Gastroesophageal sphincter (tissue), 4 donors: ENCODE results near the gene CCDC47. TPM values are rescaled to one million over a fixed set of nuclear protein-coding genes. Genes with fewer than 3 reads are reported as not detected.

Source experiments
- ATAC-seq: fragments of 150-250 bp; one replicate; pipeline ENCODE4 v1.9.1; 2016; ENCODE audit warnings: mild to moderate bottlenecking, moderate library complexity
- H3K27ac ChIP-seq, 4 donors: fragments of 200-600 bp; sonication (generic) in 3 of 4; 1 replicate in 3 of 4; 2 replicates in 1 of 4; pipeline ENCODE4 v1.5.1; 2016 to 2019
- H3K27me3 ChIP-seq: fragments of 200-600 bp; sonication (generic); one replicate; pipeline ENCODE4 v1.5.1; 2019
- H3K36me3 ChIP-seq, 2 donors: fragments of 200-600 bp; sonication (generic); one replicate each; pipeline ENCODE4 v1.5.1; 2019; ENCODE audit warnings: control low read depth in 1 of 2
- H3K4me1 ChIP-seq, 3 donors: fragments of 200-600 bp; sonication (generic); 1 replicate in 2 of 3; 2 replicates in 1 of 3; pipeline ENCODE4 v1.5.1; 2016 to 2019; ENCODE audit warnings: control low read depth in 2 of 3
- H3K4me3 ChIP-seq, 2 donors: fragments of 200-600 bp; sonication (generic); one replicate each; pipeline ENCODE4 v1.5.1; 2019; ENCODE audit warnings: mild to moderate bottlenecking in 1 of 2, moderate library complexity in 1 of 2
- H3K9me3 ChIP-seq, 3 donors: fragments of 200-600 bp; sonication (generic); one replicate each; pipeline ENCODE4 v1.5.1; 2017 to 2019; ENCODE audit warnings: control low read depth in 2 of 3
- EP300 ChIP-seq: sonication (generic); formaldehyde crosslinking; IDR thresholded peaks from one replicate; pipeline ENCODE4 v1.6.1; 2017; ENCODE audit warnings: antibody characterized with exemption, mild to moderate bottlenecking
- POLR2A ChIP-seq, 2 donors: fragments of 450-650 bp; IDR thresholded peaks; one replicate each; pipeline ENCODE4 v1.6.1; 2017; ENCODE audit warnings: antibody characterized with exemption in 2 of 2, mild to moderate bottlenecking in 2 of 2, moderate library complexity in 1 of 2
- POLR2AphosphoS5 ChIP-seq: sonication (generic); formaldehyde crosslinking; IDR thresholded peaks from one replicate; pipeline ENCODE4 v1.6.1; 2017; ENCODE audit warnings: antibody characterized with exemption
- WGBS, 2 donors: methylation state at CpG; one replicate each; pipeline ENCODE4 v1.1.5; 2018; ENCODE audit warnings: low coverage in 1 of 2; 5-methylcytosine and 5-hydroxymethylcytosine counted together
- total RNA-seq, 4 donors: library from RNA; depleted of rRNA; stranded (reverse); fragments of >200 nt; gene quantifications; one replicate each; pipeline ENCODE4 v1.1.0, GENCODE V29; 2016
- TF ChIP-seq, protein P1 (sequence below), 4 experiments: fragments of 200-600 bp in 2 of 4; fragments of 450-650 bp in 2 of 4; sonication (generic) in 1 of 4; IDR thresholded peaks; one replicate each; pipeline ENCODE4 v1.5.1; 2017 to 2019; ENCODE audit warnings: antibody characterized with exemption in 4 of 4, mild to moderate bottlenecking in 2 of 4, moderate library complexity in 2 of 4

Gene CCDC47
- total RNA-seq, 4 donors from 2014 or later, result 53.1 to 62.0 (median 58.9) TPM

GRCh38 chr17:63754046-63754445 is 19.4 kb downstream of the CCDC47 start:
- WGBS, 2 donors, result 91 to 96% methylated on average over 1 to 3 of the region's 3 CpGs
- Histone ChIP-seq H3K4me1 (no peaks in the 10 kb centered on the region), H3K36me3 (peaks cover 3 to 100% of the 10 kb centered on the region in 2 donors), H3K27me3 (no peaks in the 10 kb centered on the region), H3K27ac (no peak overlapping the region), H3K9me3 (no peaks in the 10 kb centered on the region), H3K4me3 (no peak overlapping the region)
- no peak for ATAC-seq
- TF ChIP-seq POLR2A (IDR thresholded peaks at IDR 0.05) (no peak), EP300 (no peak), POLR2AphosphoS5 (no peak)
- TF ChIP-seq, protein P1, sequence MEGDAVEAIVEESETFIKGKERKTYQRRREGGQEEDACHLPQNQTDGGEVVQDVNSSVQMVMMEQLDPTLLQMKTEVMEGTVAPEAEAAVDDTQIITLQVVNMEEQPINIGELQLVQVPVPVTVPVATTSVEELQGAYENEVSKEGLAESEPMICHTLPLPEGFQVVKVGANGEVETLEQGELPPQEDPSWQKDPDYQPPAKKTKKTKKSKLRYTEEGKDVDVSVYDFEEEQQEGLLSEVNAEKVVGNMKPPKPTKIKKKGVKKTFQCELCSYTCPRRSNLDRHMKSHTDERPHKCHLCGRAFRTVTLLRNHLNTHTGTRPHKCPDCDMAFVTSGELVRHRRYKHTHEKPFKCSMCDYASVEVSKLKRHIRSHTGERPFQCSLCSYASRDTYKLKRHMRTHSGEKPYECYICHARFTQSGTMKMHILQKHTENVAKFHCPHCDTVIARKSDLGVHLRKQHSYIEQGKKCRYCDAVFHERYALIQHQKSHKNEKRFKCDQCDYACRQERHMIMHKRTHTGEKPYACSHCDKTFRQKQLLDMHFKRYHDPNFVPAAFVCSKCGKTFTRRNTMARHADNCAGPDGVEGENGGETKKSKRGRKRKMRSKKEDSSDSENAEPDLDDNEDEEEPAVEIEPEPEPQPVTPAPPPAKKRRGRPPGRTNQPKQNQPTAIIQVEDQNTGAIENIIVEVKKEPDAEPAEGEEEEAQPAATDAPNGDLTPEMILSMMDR (IDR thresholded peaks at IDR 0.05), result no peak

DNA sequence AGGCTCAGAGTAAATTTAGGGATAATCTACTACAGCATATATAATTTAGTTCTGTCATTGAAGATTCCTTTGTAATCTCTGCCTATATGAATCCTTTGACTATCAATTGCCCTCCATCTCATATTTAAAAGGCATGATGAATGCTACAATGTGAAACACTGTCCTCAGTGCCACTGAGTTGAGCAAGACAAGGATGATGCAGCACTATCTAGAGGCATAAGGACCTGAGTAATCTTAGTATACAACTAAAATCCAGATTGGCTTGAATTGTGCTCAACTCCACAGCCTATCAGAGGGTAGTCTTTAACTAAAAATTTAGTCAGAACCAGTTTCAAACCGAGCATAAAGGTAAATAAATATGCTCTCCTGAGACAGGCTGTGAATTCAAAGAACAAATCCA is 20.2 kb downstream of the CCDC47 start:
- ATAC-seq, result no peak
- WGBS, 2 donors, result 75 to 89% methylated on average over 1 of the region's 1 CpG
- Histone ChIP-seq H3K4me3 (no peak overlapping the region), H3K4me1 (no peaks in the 10 kb centered on the region), H3K27ac (no peak overlapping the region), H3K36me3 (peaks cover 3 to 100% of the 10 kb centered on the region in 2 donors), H3K9me3 (no peaks in the 10 kb centered on the region), H3K27me3 (no peaks in the 10 kb centered on the region)
- no peak for TF ChIP-seq POLR2A (IDR thresholded peaks at IDR 0.05)
- no peak for TF ChIP-seq POLR2AphosphoS5
- TF ChIP-seq EP300, result no peak
- TF ChIP-seq, protein P1 (IDR thresholded peaks at IDR 0.05), result no peak

DNA sequence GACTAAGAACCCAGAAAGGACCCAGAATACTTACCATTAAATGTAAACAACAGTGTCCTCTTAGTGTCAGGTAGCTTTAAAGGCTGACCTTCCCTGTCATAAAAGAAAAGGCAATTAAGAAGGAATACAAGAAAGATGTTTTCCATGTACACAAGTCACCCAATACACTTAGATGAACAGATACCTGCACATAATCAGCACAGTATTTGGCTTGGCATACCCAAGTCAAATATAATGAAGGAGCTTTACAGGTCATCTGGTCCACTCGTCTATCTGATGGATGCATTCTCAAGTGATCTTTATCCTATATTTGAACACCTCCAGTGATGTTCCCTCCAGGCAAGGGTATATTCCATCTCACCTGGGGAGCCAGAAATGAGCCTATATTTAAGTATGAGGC is 20.7 kb downstream of the CCDC47 start:
- H3K36me3 ChIP-seq, result peaks cover 3 to 100% of the 10 kb centered on the region in 2 donors

DNA sequence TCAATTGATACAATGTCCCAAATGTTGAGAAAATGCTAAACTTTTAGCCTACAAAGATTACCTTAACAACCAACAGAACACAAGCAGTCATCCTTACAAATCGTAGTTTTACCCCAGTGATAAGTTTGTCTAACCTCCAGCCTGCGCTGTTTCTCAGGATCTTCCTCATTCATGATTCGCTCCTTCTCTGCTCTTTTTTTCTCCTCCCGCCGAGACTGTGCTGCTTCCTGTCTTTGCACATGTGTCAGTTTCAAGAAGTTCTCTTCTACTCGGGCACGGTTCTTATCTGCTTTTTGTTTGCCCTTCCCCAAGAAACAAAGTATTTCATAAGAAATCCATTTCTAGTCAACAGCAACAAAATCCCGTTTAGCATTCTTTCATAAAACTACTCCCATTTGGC is 21.6 kb downstream of the CCDC47 start:
- H3K36me3 ChIP-seq, result peaks cover 3 to 100% of the 10 kb centered on the region in 2 donors
- H3K4me1 ChIP-seq, result no peaks in the 10 kb centered on the region
- TF ChIP-seq POLR2AphosphoS5, result no peak
- TF ChIP-seq EP300, result no peak
- TF ChIP-seq, protein P1 (IDR thresholded peaks at IDR 0.05), result no peak
- TF ChIP-seq POLR2A (IDR thresholded peaks at IDR 0.05), result no peak
- H3K9me3 ChIP-seq, result no peaks in the 10 kb centered on the region
- no peak overlapping the region for H3K4me3 ChIP-seq
- no peak overlapping the region for H3K27ac ChIP-seq
- ATAC-seq, result no peak
- 76 to 86% methylated on average over 1 to 8 of the region's 8 CpGs for WGBS, 2 donors
- H3K27me3 ChIP-seq, result no peaks in the 10 kb centered on the region

More for the DNA sequence above, 20.7 kb downstream of the CCDC47 start:
- Histone ChIP-seq H3K27ac (no peak overlapping the region), H3K27me3 (no peaks in the 10 kb centered on the region), H3K4me1 (no peaks in the 10 kb centered on the region), H3K9me3 (no peaks in the 10 kb centered on the region), H3K4me3 (no peak overlapping the region)
- no peak for TF ChIP-seq EP300
- TF ChIP-seq, protein P1 (IDR thresholded peaks at IDR 0.05), result no peak
- no peak for TF ChIP-seq POLR2AphosphoS5
- TF ChIP-seq POLR2A (IDR thresholded peaks at IDR 0.05), result no peak
- ATAC-seq, result no peak
- 73 to 90% methylated on average over 1 of the region's 1 CpG for WGBS, 2 donors

- peak within 1 kb of the TSS; percentile 47 to 77 for H3K4me3 ChIP-seq
- TF ChIP-seq EP300 (no peak), POLR2AphosphoS5 (peak; percentile 81), POLR2A (IDR thresholded peaks at IDR 0.05) (peak; percentile 63 to 80)
- TF ChIP-seq, protein P1 (IDR thresholded peaks at IDR 0.05), result peak in 1 of 4 experiments; percentile 11
- H3K27me3 ChIP-seq, result no peaks in the 10 kb centered on the region
- no peaks in the 10 kb centered on the region for H3K9me3 ChIP-seq
- H3K4me1 ChIP-seq, result peaks cover 0 to 24% (median 10%) of the 10 kb centered on the region in 3 donors
- H3K27ac ChIP-seq, result peak within 1 kb of the TSS; percentile 87 to 93 (median 90)
- WGBS, 2 donors, result 0% methylated on average over 2 of the region's 61 CpGs; no CpG with 5 or more reads in 1 of the 2 donors
- peaks cover 0 to 23% of the 10 kb centered on the region in 2 donors for H3K36me3 ChIP-seq
- peak; percentile 100 for ATAC-seq
Measured at GRCh38 chr17:63741408-63742173, 31.8 kb downstream of the CCDC47 start, which contains the start of gene STRADA. TSS of gene STRADA (minus strand) at chr17:63741799. CDS start at chr17:63728369, 13,430 bp downstream.
